Ramos (cell line): ENCODE measurements around the gene ZFP36.
"Not testable (repeated sequence)": the region's sequence is repeated elsewhere in the genome, so short reads cannot be mapped to it uniquely, and the experiment has no call there.

Experiments used
- in situ Hi-C: fragments of 300-500 bp; cut with MboI; formaldehyde crosslinking; loops from one replicate; pipeline ENCODE4 v1.14.3; 2022; ENCODE audit warnings: low sequenced_read_pairs; ENCODE audit not compliant: unreplicated experiment

ZFP36 gene

DNA sequence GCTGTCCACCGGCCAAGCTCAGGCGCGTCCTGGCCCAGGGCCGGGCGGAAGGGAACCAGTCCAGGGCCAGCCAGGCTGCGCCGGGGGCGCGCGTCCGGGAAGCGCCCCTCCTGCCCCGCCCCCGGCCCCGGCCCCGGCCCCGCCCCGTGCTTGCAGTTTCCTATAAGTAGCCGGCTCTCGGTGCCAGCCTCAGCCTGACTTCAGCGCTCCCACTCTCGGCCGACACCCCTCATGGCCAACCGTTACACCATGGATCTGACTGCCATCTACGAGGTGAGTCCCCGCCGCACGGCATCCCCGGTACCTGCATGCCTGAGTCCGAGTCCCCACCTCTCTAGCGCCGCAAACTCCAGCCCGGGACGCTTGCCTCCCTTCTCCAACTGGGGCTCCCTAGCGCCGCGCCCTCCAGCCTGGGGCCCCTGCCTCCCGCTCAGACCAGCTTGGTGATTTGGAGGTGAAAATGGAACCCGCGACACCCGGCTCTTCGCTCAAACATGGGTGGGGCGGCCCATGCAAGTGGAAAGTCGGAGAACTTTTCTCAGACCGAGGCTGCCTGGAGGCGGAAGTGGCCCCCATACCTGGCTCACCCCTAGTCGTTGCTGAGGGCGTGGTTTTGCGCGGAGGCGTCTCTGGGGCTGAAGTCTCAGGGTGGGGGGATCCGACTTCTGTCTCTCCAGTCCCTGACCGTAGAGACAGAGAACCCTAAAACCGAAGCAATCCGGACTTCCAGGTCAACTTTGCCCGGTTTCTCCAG lies at the start of gene ZFP36:
ZFP36 (plus strand) TSS at position 192 of the 754 bp plus-strand sequence; CDS start at position 250, 58 bp downstream.
- in situ Hi-C loops, result no loop called here

- in situ Hi-C loops, result no loop called here
These were observed 47.6 kb upstream of the ZFP36 start for GRCh38 chr19:39359026-39359425.

- in situ Hi-C loops, result no loop called here
These were observed 46.0 kb upstream of the ZFP36 start for GRCh38 chr19:39360599-39360998.

DNA sequence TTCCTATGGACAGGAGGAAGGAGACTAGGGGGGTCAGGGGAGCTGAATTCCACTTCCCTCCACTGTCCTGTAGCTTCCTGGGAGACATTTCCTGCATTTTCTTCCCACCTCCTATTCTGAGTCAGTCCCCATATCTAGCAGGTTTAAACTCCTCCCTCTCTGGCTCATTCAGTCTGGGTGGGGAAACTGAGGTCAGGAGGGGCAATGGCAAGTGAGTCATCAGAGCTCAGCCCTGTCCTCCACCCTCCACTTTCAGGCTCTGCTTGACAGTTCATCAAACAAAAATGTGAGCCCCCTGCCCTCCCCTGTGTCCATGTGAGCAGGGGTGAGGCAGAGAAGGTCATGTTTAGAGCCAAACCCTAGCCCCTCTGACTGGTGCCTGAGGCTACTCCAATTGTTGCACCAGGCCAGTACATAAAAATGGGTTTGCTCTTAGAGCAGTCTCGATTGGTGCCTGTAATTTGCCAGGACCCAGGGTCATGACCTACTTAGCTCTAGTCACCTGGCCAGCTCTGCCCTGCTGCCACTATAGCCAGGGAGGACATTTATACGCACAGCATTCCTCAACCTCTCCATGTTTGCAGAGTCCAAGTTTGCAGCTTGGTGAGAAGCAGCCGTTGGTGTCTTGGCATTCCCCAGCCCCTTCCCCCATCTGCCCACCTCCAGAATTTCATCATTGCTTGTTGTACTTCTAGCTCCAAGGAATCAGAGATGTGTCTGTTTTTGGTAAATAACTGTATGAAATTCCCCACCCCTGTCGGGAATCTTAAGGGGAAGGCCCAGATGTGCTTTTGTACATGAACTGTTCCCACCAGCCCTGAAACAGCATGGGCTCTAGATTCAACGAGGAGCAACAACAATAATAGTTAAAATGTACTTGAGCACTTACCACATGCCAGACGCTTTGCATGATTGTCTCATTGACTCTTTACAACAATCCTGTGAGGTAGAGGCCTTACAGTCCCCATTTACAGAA lies 43.7 kb upstream of the ZFP36 start:
- in situ Hi-C loops, result no loop called here

DNA sequence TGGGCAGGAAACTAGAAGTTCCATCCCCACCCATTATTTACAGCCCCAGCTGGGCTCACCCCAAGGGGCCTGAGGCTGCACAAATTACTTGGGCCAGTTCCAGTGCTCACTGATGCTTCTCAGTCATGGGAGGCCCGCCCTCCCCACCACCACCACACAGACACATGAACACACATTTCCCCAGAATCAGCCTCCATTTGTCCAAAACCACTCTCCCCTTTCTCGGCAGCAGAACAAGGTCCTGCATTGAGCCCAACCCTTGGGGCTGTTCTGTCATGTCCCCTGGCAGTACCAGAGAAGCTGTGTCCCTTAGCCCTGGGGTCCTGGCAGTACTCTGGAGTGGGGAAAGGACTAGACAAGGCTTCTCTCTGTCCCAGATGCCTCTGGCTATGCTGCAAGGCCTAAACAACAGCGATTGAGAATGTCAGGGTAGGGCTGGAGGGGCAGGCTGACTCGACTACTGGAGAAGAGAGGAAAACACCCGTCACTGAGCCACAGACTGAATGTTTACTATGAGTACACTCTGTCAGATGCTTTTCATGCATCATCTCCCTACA lies 42.7 kb upstream of the ZFP36 start:
- in situ Hi-C loops, result no loop called here

DNA sequence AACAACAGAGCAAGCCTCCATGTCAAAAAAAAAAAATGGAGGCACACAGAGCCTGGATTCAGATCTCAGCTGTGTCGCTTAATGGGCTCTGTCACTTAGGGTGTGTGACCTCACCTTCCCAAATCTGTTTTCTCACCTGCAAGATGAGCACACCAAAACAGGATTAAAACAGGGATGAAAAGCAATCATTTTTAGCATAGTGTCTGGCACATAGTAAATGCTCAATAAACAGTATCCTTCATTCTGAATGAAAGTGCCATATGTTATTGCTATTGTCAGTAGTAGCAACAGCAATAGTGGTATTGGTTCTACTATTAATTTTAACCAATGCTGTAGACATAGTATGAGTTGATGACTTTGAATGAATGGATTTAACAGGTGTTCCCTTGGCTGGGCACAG lies 41.1 kb upstream of the ZFP36 start:
- in situ Hi-C loops, result no loop called here

GRCh38 chr19:39369200-39369599 lies 37.4 kb upstream of the ZFP36 start:
- in situ Hi-C loops, result no loop called here

DNA sequence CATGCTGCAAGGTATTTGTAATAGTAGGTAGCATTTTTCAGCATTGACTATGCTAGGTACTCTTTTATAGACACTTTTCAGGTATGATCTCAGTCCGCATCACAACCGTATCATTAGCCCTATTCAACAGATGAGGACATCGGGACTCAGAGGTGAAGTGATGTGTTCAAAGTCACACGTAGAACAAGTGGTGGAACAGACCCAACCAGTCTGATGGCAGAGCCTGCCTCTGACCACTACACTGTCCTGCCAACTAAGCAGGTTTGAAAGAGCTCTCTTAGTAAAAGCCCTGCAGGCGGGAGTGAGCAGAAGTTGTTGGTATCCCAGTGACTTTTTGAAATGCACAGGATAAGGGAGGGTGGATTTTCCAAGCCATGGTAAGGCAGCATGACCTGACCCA lies 35.9 kb upstream of the ZFP36 start:
- in situ Hi-C loops, result no loop called here

- in situ Hi-C loops, result no loop called here
These were observed 34.4 kb upstream of the ZFP36 start for GRCh38 chr19:39372047-39372802.

GRCh38 chr19:39372941-39373340 lies 33.7 kb upstream of the ZFP36 start:
- in situ Hi-C loops, result no loop called here

GRCh38 chr19:39375929-39376328 lies 30.7 kb upstream of the ZFP36 start:
- in situ Hi-C loops, result no loop called here

DNA sequence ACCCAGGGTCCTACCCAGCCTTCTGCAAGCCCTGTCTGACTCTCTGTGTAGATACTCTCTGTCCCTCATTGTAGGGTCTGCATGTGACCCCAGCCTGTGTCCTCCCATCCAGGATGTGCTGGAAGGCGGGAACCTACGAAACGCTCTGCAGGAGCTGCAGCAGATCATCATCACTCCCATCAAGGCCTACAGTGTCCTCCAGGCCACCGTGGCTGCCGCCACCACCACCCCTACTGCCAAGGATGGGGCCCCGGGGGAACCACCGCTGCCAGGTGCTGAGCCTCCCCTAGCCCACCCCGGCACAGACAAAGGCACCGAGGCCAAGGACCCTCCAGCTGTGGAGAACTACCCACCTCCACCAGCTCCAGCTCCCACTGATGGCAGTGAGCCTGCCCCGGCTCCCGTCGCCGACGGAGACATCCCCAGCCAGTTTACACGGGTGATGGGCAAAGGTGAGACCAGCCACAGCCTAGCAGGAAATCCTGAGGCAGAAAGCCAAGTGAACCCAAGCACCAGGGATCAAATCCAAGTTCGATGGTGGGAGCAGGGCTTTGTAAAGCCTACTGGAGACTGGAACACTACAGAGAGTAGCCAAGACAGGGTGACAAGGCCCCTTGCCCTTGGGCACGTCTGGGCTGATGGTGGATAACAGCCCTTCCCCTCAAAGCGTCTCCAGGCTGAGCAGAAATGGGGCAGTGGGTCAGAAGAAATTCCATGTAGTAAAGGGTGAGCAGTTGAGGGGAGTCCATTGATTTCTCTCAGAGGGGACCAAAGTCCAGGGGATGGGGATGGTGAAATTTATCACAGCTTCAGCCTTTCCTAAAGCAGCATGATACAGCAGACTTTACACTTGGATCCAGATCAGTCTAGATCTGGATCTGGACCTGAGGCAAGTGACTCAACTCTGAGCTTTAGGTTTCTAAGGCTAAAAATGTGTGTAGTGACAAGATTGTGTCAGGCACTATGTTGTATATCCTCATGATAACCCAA lies 29.0 kb upstream of the ZFP36 start:
- in situ Hi-C loops, result no loop called here

DNA sequence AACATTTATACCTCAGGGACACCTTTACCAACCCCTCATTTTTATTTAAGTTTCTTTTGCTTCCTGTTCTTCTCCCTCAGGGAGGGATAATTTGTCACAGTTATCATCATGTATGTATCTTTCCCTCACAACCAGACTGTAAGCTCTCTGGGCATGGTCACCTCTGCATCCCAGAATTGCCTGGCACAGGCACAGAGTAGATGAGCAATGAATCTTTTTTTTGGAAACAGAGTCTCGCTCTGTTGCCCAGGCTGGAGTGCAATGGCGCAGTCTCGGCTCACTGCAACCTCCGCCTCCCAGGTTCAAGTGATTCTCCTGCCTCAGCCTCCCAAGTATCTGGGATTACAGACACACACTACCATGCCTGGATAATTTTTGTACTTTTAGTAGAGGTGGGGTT lies 27.3 kb upstream of the ZFP36 start:
- in situ Hi-C loops, result not testable (repeated sequence)

DNA sequence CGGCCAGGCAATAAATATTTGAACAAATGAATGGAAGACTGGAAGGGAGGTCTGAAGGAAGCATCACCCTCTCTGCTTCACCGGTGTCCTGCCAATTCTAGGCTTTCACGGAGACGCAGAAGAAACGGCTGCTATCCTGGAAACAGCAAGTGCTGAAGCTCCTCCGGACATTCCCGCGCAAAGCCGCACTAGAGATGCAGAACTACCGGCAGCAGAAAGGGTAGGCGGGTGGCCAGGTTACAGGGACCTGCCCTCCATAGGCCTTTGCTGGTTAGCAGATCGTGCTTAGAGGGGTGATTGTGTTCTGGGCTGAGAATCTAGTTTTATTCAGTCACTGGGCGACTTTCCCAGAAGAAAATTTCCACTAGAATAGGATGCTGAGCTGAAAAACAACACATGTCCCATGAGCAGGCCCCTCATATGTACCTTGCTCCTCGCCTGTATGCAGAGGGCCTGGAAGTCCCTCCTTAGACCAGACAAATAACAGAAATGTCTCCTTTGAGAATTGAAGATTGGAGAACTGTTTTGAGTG lies 26.7 kb upstream of the ZFP36 start:
- in situ Hi-C loops, result no loop called here

DNA sequence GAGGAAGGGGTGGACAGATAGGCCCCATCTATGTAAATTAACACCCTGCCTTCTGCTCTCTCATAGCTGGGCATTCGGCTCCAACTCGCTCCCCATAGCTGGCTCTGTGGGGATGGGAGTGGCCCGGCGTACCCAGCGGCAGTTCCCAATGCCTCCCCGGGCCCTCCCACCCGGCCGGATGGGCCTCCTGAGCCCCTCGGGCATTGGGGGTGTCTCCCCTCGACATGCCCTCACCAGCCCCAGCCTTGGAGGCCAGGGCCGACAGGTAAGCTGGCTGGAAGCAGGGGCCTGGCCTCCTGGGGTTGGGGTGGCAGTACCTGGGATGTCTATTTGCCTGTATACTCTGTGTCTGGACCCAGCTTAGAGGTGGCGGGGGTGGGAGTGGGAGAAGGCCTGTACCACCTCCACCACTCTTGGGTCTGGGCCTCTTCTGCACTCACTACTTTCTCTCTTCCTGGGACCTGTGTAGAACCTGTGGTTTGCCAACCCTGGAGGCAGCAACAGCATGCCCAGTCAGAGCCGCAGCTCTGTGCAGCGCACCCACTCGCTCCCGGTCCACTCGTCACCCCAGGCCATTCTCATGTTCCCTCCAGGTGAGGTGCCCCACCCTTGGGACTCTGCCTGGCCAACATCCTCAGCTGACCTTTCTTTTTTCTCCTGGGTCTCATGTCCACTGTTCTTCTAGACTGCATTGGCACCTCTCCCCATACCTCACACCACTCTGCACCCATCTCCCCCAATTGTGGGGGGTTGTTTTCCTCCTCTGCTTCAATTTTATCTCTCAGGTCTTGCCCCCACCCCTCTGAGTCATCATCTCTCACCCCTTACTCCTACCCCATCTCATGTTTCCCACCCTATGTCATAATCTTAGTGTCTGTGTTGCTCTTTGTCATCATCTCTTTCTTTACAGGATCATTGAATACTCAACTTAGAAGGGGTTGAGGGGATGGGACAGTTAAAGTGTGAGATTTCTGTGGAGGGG lies 25.8 kb upstream of the ZFP36 start:
- in situ Hi-C loops, result no loop called here

GRCh38 chr19:39381910-39382611 lies 24.6 kb upstream of the ZFP36 start:
- in situ Hi-C loops, result no loop called here
